NCI-H82 treated with DMSO at 0.1 percent for 48 hours (cell line): ENCODE measurements around the gene AFF4.
"Not testable (repeated sequence)": the region's sequence is repeated elsewhere in the genome, so short reads cannot be mapped to it uniquely, and the experiment has no call there.

ENCODE experiments used
- DNase-seq: peaks from one replicate; lab custom pipeline; 2025; ENCODE audit not compliant: unreplicated experiment; lab: John Stamatoyannopoulos, UW

AFF4 gene

GRCh38 chr5:132856011-132856410 is 107.4 kb downstream of the AFF4 start:
- DNase-seq: no peak

GRCh38 chr5:132854992-132855391 is 108.4 kb downstream of the AFF4 start:
- DNase-seq: not testable (repeated sequence)

GRCh38 chr5:132854301-132854700 is 109.1 kb downstream of the AFF4 start:
- DNase-seq: no peak

- DNase-seq: no peak
These were observed 109.6 kb downstream of the AFF4 start for GRCh38 chr5:132853790-132854189.

- no peak for DNase-seq
These were observed 110.1 kb downstream of the AFF4 start for GRCh38 chr5:132853323-132853722.

GRCh38 chr5:132850066-132850465 is 113.4 kb downstream of the AFF4 start:
- no peak for DNase-seq

- DNase-seq: no peak
These were observed 114.1 kb downstream of the AFF4 start for GRCh38 chr5:132849347-132849746.

GRCh38 chr5:132848270-132848669 is 115.2 kb downstream of the AFF4 start:
- DNase-seq: no peak

GRCh38 chr5:132841305-132841704 is 122.1 kb downstream of the AFF4 start:
- DNase-seq: no peak

- no peak for DNase-seq
These were observed 122.5 kb downstream of the AFF4 start for GRCh38 chr5:132840896-132841295.

GRCh38 chr5:132840313-132840712 is 123.1 kb downstream of the AFF4 start:
- DNase-seq: no peak

GRCh38 chr5:132839426-132840301 is 123.8 kb downstream of the AFF4 start:
- DNase-seq: no peak

GRCh38 chr5:132838516-132839282 is 124.7 kb downstream of the AFF4 start:
- DNase-seq: no peak

- no peak for DNase-seq
These were observed 125.6 kb downstream of the AFF4 start for GRCh38 chr5:132837868-132838267.

GRCh38 chr5:132836852-132837251 is 126.6 kb downstream of the AFF4 start:
- no peak for DNase-seq

GRCh38 chr5:132834057-132834456 is 129.4 kb downstream of the AFF4 start:
- no peak for DNase-seq

GRCh38 chr5:132832612-132833011 is 130.8 kb downstream of the AFF4 start:
- DNase-seq: no peak

GRCh38 chr5:132831095-132831860 is 132.2 kb downstream of the AFF4 start:
- no peak for DNase-seq

- no peak for DNase-seq
These were observed 132.9 kb downstream of the AFF4 start, which contains the start of gene SHROOM1 for GRCh38 chr5:132830436-132831094. SHROOM1 (minus strand) TSS chr5:132830647; CDS start chr5:132826140, 4,507 bp downstream.

GRCh38 chr5:132829742-132830435 is 133.5 kb downstream of the AFF4 start:
- DNase-seq: peak; percentile 20
